Keratinocyte (primary cell): Measurements from ENCODE around the gene ZNF74.

Experiments
- EZH2 ChIP-seq: IDR thresholded peaks from one replicate; pipeline ENCODE4 v1.6.1; 2012; ENCODE audit warnings: inconsistent platforms, mild to moderate bottlenecking, low read length, moderate library complexity
- TF ChIP-seq, protein P1 (sequence below), 3 experiments: IDR thresholded peaks in 1 of 3; conservative IDR thresholded peaks in 1 of 3; optimal IDR thresholded peaks in 1 of 3; 2 replicates in 2 of 3; 3 replicates in 1 of 3; pipeline versions ENCODE3 to v1.5.1; 2011; ENCODE audit warnings: low read length in 3 of 3, mild to moderate bottlenecking in 3 of 3, moderate library complexity in 2 of 3, control low read depth in 1 of 3, inconsistent platforms in 1 of 3; ENCODE audit not compliant: insufficient read depth in 2 of 3; ENCODE audit errors: extremely low read depth in 1 of 3

DNA sequence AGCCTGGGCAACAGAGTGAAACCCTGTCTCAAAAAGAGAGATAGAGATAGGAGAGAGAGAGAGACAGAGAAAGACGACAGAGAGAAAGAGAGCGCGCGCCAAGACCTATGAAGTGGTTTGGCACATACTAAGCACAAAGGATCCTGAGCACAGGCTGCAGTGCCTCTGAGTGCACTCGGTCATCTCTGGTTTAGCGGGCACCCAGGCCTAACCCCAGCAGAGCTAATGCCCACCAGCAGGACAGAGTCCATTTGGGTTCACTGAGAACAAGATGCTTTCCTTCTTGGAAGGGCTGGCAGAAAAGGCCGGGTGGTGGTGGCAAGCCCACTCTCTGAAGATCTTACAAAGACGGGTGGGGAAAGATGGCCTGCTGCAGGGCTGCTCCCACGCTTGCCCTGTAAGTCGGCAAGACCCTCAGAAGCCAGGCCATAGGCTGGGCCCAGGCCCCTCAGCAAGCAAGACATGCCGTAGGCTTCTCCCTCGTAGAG is 40.4 kb downstream of the ZNF74 start:
- TF ChIP-seq, protein P1, sequence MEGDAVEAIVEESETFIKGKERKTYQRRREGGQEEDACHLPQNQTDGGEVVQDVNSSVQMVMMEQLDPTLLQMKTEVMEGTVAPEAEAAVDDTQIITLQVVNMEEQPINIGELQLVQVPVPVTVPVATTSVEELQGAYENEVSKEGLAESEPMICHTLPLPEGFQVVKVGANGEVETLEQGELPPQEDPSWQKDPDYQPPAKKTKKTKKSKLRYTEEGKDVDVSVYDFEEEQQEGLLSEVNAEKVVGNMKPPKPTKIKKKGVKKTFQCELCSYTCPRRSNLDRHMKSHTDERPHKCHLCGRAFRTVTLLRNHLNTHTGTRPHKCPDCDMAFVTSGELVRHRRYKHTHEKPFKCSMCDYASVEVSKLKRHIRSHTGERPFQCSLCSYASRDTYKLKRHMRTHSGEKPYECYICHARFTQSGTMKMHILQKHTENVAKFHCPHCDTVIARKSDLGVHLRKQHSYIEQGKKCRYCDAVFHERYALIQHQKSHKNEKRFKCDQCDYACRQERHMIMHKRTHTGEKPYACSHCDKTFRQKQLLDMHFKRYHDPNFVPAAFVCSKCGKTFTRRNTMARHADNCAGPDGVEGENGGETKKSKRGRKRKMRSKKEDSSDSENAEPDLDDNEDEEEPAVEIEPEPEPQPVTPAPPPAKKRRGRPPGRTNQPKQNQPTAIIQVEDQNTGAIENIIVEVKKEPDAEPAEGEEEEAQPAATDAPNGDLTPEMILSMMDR (optimal IDR thresholded peaks at IDR 0.05 in 1 of 3, IDR thresholded peaks at IDR 0.05 in 1 of 3, conservative IDR thresholded peaks at IDR 0.05 in 1 of 3; ENCODE audit: extremely low read depth in 1 of 3, insufficient read depth in 2 of 3, low read length in 3 of 3): no peak
- no peak for TF ChIP-seq EZH2
